Endothelial cell of umbilical vein (primary cell): ENCODE measurements around the gene STX12.

Experiments used
- EZH2 ChIP-seq: IDR thresholded peaks from 2 replicates; pipeline ENCODE4 v1.6.1; 2012; ENCODE audit warnings: borderline replicate concordance, low read depth, mild to moderate bottlenecking, moderate library complexity, low read length, inconsistent platforms; ENCODE audit not compliant: severe bottlenecking
- POLR2A ChIP-seq: IDR thresholded peaks from 2 replicates; pipeline ENCODE4 v1.6.1; 2012; ENCODE audit warnings: low read depth, mild to moderate bottlenecking, control low read depth, low read length

DNA sequence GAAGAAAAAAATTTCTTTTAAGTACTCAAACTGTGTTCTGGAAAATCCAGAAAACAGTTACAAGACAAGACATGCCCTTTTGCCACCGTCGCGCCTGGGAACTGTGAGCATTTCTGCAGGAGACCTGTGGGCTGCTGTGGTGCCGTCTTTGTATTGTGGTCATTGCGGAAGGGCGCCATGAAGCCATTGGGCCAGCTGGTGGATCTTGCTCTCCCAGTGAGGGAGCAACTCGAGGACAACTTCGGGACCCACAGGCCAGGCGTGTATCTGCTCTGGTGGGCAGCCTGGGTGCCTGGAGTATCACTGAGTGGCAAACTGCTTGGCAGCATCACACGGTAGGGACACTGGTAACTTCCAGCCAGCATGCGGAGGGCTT lies 95.5 kb downstream of the STX12 start:
- TF ChIP-seq EZH2 = no peak
- no peak for TF ChIP-seq POLR2A
